Heart right ventricle (tissue), 16 donors: Measurements from ENCODE around the gene CACNB2. TPM values are rescaled to one million over a fixed set of nuclear protein-coding genes. Genes with fewer than 3 reads are reported as not detected.
A peak's percentile ranks its signal among the peaks of the same experiment; 100 is the strongest.

Experiments used
- ATAC-seq, 8 donors: fragments of 200-7000 bp; cut with Tn5 transposase; one replicate each; pipeline ENCODE4 v1.9.1; 2020; ENCODE audit warnings: mild to moderate bottlenecking in 8 of 8, moderate library complexity in 8 of 8, moderate number of reproducible peaks in 1 of 8
- DNase-seq, 2 donors: peaks; one replicate each; pipeline ENCODE4 v3.0.0-alpha.2; 2020
- H3K27ac ChIP-seq, 10 donors: fragments of 200-600 bp; sonication (generic) in 2 of 10; one replicate each; pipeline versions ENCODE4 v1.5.0 to v1.8.0; 2020 to 2022; ENCODE audit warnings: mild to moderate bottlenecking in 3 of 10
- H3K27me3 ChIP-seq, 7 donors: fragments of 200-600 bp; one replicate each; pipeline ENCODE4 v1.8.0; 2021 to 2022; ENCODE audit warnings: mild to moderate bottlenecking in 2 of 7
- H3K36me3 ChIP-seq, 9 donors: fragments of 200-600 bp; sonication (generic) in 1 of 9; one replicate each; pipeline versions ENCODE4 v1.5.0 to v1.8.0; 2020 to 2022; ENCODE audit warnings: mild to moderate bottlenecking in 2 of 9
- H3K4me1 ChIP-seq, 9 donors: fragments of 200-600 bp; sonication (generic) in 1 of 9; one replicate each; pipeline versions ENCODE4 v1.5.0 to v1.8.0; 2020 to 2022; ENCODE audit warnings: mild to moderate bottlenecking in 4 of 9
- H3K4me3 ChIP-seq, 10 donors: fragments of 200-600 bp; sonication (generic) in 2 of 10; one replicate each; pipeline versions ENCODE4 v1.5.0 to v1.8.0; 2020 to 2022; ENCODE audit warnings: mild to moderate bottlenecking in 7 of 10, moderate library complexity in 2 of 10
- H3K9me3 ChIP-seq, 11 donors: fragments of 200-600 bp in 10 of 11; sonication (generic) in 2 of 11; one replicate each; pipeline versions ENCODE4 v1.5.0 to v1.8.0; 2013 to 2022; ENCODE audit warnings: mild to moderate bottlenecking in 2 of 11, control low read depth in 1 of 11, moderate library complexity in 1 of 11
- WGBS, 2 donors: extraction: QIAGEN DNeasy Blood & Tissue Kit; methylation state at CpG; one replicate each; pipeline ENCODE4 v1.1.7; 2013; ENCODE audit warnings: inconsistent platforms in 1 of 2; 5-methylcytosine and 5-hydroxymethylcytosine counted together
- intact Hi-C, 10 donors: fragments of 100-400 bp; cut with DNase I; formaldehyde crosslinking; loops; one replicate each; pipeline versions ENCODE4 v1.11.1 to v1.14.2; 2022
- polyA plus RNA-seq, 2 donors: library from polyadenylated mRNA; stranded (reverse); fragments of 200-250 nt; gene quantifications; one replicate each; pipeline ENCODE4 v1.2.3, GENCODE V29; 2013
- total RNA-seq, 10 donors: library from RNA; stranded (reverse); fragmentation: NEBNext Ultra II Directional in 3 of 10; extraction: Animal tissue kit (Norgen Biotek cat#: 25700) in 3 of 10; gene quantifications; one replicate each; pipeline versions ENCODE4 v1.2.1 to v1.2.4, GENCODE V29; 2021 to 2023
- TF ChIP-seq, protein P1 (sequence below), 9 donors: fragments of 200-600 bp; sonication (generic) in 2 of 9; IDR thresholded peaks; one replicate each; pipeline versions ENCODE4 v1.5.0 to v1.8.0; 2021 to 2022; ENCODE audit warnings: antibody characterized with exemption in 9 of 9, mild to moderate bottlenecking in 5 of 9, moderate library complexity in 1 of 9
- donor health status: Arrhythmogenic right ventricular cardiomyopathy.
- donor health status: ischemic (EF 13 %, LVEDD 7.1; RV severe dilation, severe dysfunction).
- donor health status: healthy with polysubstance abuse.
- donor health status: DM: no; HTN: yes; CAD: no.
- donor health status: DM: no; HTN: no; CAD: no.
- donor health status: ischemic (EF 25% LVEDD 6.9; RV normal size, moderate dysfunction).
- donor health status: ischemic (EF 25% LVEDD 5.7; RV mildly dilated, moderate dysfunction).
- donor health status: healthy.
- donor health status: DM: yes; HTN: yes; CAD: no.
- donor health status: Ischemic cardiomyopathy.
- donor health status: ischemic (EF 35%, LVEDD 5.7; RV mildly dilated, moderate dysfunction).
- donor health status: nonischemic (EF 11% LVEDD 7.7; RV severe dilation, severe dysfunction).
- donor health status: DM: yes; HTN: yes; CAD: no.
- donor health status: PGD.
- donor health status: ischemic (EF 29% LVEDD 5.4; RV normal size, mild dysfunction).
- donor health status: nonischemic (EF 23%, LVEDD 6.1; RV moderate dilation, normal function).

Gene CACNB2
- total and polyA plus RNA-seq, 12 donors: 8.9 to 71.1 (median 36.7) TPM

DNA sequence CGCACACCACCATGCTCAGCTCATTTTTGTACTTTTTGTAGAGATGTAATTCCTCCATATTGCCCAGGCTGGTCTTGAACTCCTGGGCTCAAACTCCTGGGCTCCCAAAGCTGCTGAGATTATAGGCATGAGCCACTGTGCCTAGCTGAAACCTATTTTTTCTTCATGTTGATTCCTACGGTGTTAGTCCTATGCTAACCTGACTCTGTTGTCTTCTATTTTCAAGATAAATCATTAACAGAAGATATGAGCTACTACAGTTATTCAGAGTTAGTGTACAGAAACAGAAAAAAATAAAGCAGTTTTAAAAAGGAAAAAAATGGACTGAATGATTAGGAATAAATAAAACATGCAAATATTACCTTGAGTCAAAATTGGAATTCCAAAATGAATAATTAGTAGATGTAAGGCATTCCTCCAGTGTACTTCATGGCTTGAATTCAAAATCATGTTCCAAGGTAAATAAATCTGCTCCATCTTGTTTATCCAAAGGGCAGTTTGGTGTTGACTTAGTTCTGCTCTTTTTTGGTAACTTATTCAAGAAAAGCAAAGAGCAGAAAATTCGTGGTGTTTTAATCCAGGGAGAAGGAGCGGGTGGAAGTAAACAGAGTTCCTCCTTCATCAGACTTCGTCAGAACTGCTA lies 185.8 kb downstream of the CACNB2 start:
- no peaks in the 10 kb centered on the region for H3K36me3 ChIP-seq
- H3K9me3 ChIP-seq: no peaks in the 10 kb centered on the region
- no peak overlapping the region for H3K4me3 ChIP-seq
- 70% methylated on average over 5 of the region's 5 CpGs for WGBS, 2 donors
- intact Hi-C loops: no loop called here
- DNase-seq (no peak), ATAC-seq (peak in 3 of 8 donors; percentile 35 to 55 (median 39))
- peak overlapping the region in 3 of 10 donors; percentile 7 to 27 (median 21) for H3K27ac ChIP-seq
- TF ChIP-seq, protein P1, sequence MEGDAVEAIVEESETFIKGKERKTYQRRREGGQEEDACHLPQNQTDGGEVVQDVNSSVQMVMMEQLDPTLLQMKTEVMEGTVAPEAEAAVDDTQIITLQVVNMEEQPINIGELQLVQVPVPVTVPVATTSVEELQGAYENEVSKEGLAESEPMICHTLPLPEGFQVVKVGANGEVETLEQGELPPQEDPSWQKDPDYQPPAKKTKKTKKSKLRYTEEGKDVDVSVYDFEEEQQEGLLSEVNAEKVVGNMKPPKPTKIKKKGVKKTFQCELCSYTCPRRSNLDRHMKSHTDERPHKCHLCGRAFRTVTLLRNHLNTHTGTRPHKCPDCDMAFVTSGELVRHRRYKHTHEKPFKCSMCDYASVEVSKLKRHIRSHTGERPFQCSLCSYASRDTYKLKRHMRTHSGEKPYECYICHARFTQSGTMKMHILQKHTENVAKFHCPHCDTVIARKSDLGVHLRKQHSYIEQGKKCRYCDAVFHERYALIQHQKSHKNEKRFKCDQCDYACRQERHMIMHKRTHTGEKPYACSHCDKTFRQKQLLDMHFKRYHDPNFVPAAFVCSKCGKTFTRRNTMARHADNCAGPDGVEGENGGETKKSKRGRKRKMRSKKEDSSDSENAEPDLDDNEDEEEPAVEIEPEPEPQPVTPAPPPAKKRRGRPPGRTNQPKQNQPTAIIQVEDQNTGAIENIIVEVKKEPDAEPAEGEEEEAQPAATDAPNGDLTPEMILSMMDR (IDR thresholded peaks at IDR 0.05): no peak
- H3K27me3 ChIP-seq: no peaks in the 10 kb centered on the region
- H3K4me1 ChIP-seq: no peaks in the 10 kb centered on the region

GRCh38 chr10:18328941-18329340 lies 188.7 kb downstream of the CACNB2 start:
- no peak for DNase-seq
- Histone ChIP-seq H3K27me3 (no peaks in the 10 kb centered on the region), H3K9me3 (no peaks in the 10 kb centered on the region), H3K27ac (no peak overlapping the region), H3K4me3 (no peak overlapping the region), H3K4me1 (peaks cover 0 to 20% (median 6%) of the 10 kb centered on the region in 9 donors), H3K36me3 (no peaks in the 10 kb centered on the region)
- intact Hi-C loops: no loop called here
- no peak for ATAC-seq
- WGBS, 2 donors: 88 to 91% methylated on average over 2 of the region's 2 CpGs
- TF ChIP-seq, protein P1 (IDR thresholded peaks at IDR 0.05): no peak

- Histone ChIP-seq H3K9me3 (no peaks in the 10 kb centered on the region), H3K4me1 (peaks cover 0 to 29% (median 9%) of the 10 kb centered on the region in 9 donors), H3K27ac (peak overlapping the region in 8 of 10 donors; percentile 21 to 61 (median 42)), H3K36me3 (no peaks in the 10 kb centered on the region), H3K4me3 (no peak overlapping the region), H3K27me3 (no peaks in the 10 kb centered on the region)
- TF ChIP-seq, protein P1 (IDR thresholded peaks at IDR 0.05): no peak
- DNase-seq: no peak
- 61 to 65% methylated on average over 4 of the region's 4 CpGs for WGBS, 2 donors
- ATAC-seq: peak in 5 of 8 donors; percentile 5 to 41 (median 25)
- intact Hi-C loops: no loop called here
Measured at GRCh38 chr10:18332048-18332447, 191.8 kb downstream of the CACNB2 start.

GRCh38 chr10:18332484-18332883 lies 192.3 kb downstream of the CACNB2 start:
- H3K4me3 ChIP-seq: no peak overlapping the region
- H3K9me3 ChIP-seq: no peaks in the 10 kb centered on the region
- DNase-seq (no peak), ATAC-seq (peak in 5 of 8 donors; percentile 20 to 65 (median 34))
- H3K27me3 ChIP-seq: no peaks in the 10 kb centered on the region
- intact Hi-C loops: no loop called here
- H3K27ac ChIP-seq: peak overlapping the region in 8 of 10 donors; percentile 21 to 61 (median 42)
- H3K4me1 ChIP-seq: peaks cover 0 to 29% (median 9%) of the 10 kb centered on the region in 9 donors
- H3K36me3 ChIP-seq: no peaks in the 10 kb centered on the region
- WGBS, 2 donors: 65 to 77% methylated on average over 1 of the region's 1 CpG
- TF ChIP-seq, protein P1 (IDR thresholded peaks at IDR 0.05): no peak
